Transverse colon (tissue), 4 donors: Measurements from ENCODE around the gene BCL11B. TPM values are rescaled to one million over a fixed set of nuclear protein-coding genes. Genes with fewer than 3 reads are reported as not detected.
A peak's percentile ranks its signal among the peaks of the same experiment; 100 is the strongest.

Experiments
- DNase-seq: peaks from one replicate; pipeline ENCODE4 v3.0.0-alpha.2; 2019
- H3K27ac ChIP-seq, 4 donors: fragments of 200-600 bp; sonication (generic); 2 replicates each; pipeline ENCODE4 v1.5.1; 2016 to 2018; ENCODE audit warnings: inconsistent platforms in 4 of 4
- H3K27me3 ChIP-seq: fragments of 200-600 bp; sonication (generic); 2 replicates; pipeline ENCODE4 v1.5.1; 2017; ENCODE audit warnings: inconsistent platforms
- H3K36me3 ChIP-seq, 4 donors: fragments of 200-600 bp; sonication (generic); 2 replicates each; pipeline ENCODE4 v1.5.1; 2017 to 2019; ENCODE audit warnings: inconsistent platforms in 4 of 4
- H3K4me1 ChIP-seq, 4 donors: fragments of 200-600 bp; sonication (generic); 2 replicates each; pipeline ENCODE4 v1.5.1; 2017 to 2020; ENCODE audit warnings: inconsistent platforms in 4 of 4
- H3K4me3 ChIP-seq, 4 donors: fragments of 200-600 bp; sonication (generic); 1 replicate in 1 of 4; 2 replicates in 3 of 4; pipeline versions ENCODE4 v1.5.1 to v1.6.1; 2017 to 2019; ENCODE audit warnings: inconsistent platforms in 4 of 4
- H3K9me3 ChIP-seq, 2 donors: fragments of 200-600 bp; sonication (generic); 2 replicates each; pipeline ENCODE4 v1.5.1; 2017 to 2019; ENCODE audit warnings: inconsistent platforms in 2 of 2
- EP300 ChIP-seq: sonication (generic); formaldehyde crosslinking; IDR thresholded peaks from one replicate; pipeline ENCODE4 v1.6.1; 2017; ENCODE audit warnings: antibody characterized with exemption, low read depth
- POLR2A ChIP-seq: fragments of 450-650 bp; IDR thresholded peaks from one replicate; pipeline ENCODE4 v1.6.1; 2016; ENCODE audit warnings: antibody characterized with exemption, mild to moderate bottlenecking, moderate library complexity
- POLR2AphosphoS5 ChIP-seq, 3 donors: sonication (generic); formaldehyde crosslinking; IDR thresholded peaks; one replicate each; pipeline ENCODE4 v1.6.1; 2016; ENCODE audit warnings: antibody characterized with exemption in 3 of 3
- WGBS, 2 donors: methylation state at CpG; one replicate each; pipeline ENCODE4 v1.1.5; 2018; ENCODE audit warnings: low coverage in 1 of 2; 5-methylcytosine and 5-hydroxymethylcytosine counted together
- in situ Hi-C, 4 donors: fragments of 200-750 bp; cut with MboI; loops; one replicate each; pipeline versions ENCODE4 v1.15.0 to v1.15.1; 2017; ENCODE audit warnings: low sequenced_read_pairs in 3 of 4, low pct_ligation_motif_present in 1 of 4, low pct_unique_long_range_greater_than_20kb in 1 of 4
- intact Hi-C: fragments of 100-400 bp; cut with DNase I; formaldehyde crosslinking; loops from one replicate; pipeline ENCODE4 v1.15.1; 2023; ENCODE audit warnings: low total_unique reads
- total RNA-seq, 4 donors: library from RNA; depleted of rRNA; stranded (reverse); fragments of >200 nt; gene quantifications; one replicate each; pipeline ENCODE4 v1.1.0, GENCODE V29; 2016
- TF ChIP-seq, protein P1 (sequence below), 5 experiments: fragments of 200-600 bp in 3 of 5; fragments of 450-650 bp in 2 of 5; sonication (generic) in 3 of 5; IDR thresholded peaks; 1 replicate in 2 of 5; 2 replicates in 3 of 5; pipeline ENCODE4 v1.5.1; 2016 to 2017; ENCODE audit warnings: antibody characterized with exemption in 5 of 5, inconsistent platforms in 3 of 5, mild to moderate bottlenecking in 2 of 5, moderate library complexity in 1 of 5

BCL11B gene
- total RNA-seq, 4 donors from 2014 or later = 0.37 to 4.8 (median 3.7) TPM

DNA sequence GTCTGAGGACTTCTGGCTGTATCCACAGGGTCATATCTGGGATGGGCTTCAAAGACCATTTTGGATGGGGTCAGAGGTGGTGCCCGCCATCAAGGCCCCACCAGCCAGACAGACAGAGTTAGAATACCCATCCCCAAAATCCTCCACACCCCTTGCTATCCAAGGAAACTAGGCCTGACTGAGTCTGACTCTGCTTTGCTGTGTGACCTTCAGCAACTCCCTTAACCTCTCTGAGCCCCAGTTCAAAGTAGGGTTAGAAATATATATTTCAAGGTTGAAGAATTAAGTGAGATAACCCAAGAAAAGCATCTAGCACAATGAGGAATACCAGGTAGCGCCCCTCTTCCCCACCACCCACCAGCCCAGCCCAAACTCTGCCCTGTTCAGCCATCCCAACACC, 20.3 kb downstream of the BCL11B start:
- H3K27ac ChIP-seq = no peak overlapping the region
- H3K27me3 ChIP-seq = peaks cover 15% of the 10 kb centered on the region
- TF ChIP-seq POLR2A = no peak
- no peak for TF ChIP-seq POLR2AphosphoS5 (IDR thresholded peaks at IDR 0.05)
- TF ChIP-seq EP300 = no peak
- TF ChIP-seq, protein P1, sequence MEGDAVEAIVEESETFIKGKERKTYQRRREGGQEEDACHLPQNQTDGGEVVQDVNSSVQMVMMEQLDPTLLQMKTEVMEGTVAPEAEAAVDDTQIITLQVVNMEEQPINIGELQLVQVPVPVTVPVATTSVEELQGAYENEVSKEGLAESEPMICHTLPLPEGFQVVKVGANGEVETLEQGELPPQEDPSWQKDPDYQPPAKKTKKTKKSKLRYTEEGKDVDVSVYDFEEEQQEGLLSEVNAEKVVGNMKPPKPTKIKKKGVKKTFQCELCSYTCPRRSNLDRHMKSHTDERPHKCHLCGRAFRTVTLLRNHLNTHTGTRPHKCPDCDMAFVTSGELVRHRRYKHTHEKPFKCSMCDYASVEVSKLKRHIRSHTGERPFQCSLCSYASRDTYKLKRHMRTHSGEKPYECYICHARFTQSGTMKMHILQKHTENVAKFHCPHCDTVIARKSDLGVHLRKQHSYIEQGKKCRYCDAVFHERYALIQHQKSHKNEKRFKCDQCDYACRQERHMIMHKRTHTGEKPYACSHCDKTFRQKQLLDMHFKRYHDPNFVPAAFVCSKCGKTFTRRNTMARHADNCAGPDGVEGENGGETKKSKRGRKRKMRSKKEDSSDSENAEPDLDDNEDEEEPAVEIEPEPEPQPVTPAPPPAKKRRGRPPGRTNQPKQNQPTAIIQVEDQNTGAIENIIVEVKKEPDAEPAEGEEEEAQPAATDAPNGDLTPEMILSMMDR (IDR thresholded peaks at IDR 0.05) = no peak
- in situ Hi-C loops = loop anchor here in 3 of 4 donors (25.0 kb wide), 3 partner anchors 1089 to 1264 kb away; no protein-coding TSS in a partner anchor
- no peak overlapping the region for H3K4me3 ChIP-seq
- H3K9me3 ChIP-seq = no peaks in the 10 kb centered on the region
- WGBS, 2 donors = 87 to 100% methylated on average over 1 to 2 of the region's 2 CpGs
- intact Hi-C loops = no loop called here
- no peaks in the 10 kb centered on the region for H3K36me3 ChIP-seq
- H3K4me1 ChIP-seq = peaks cover 0 to under 1% (median 0%) of the 10 kb centered on the region in 4 donors
- no peak for DNase-seq

DNA sequence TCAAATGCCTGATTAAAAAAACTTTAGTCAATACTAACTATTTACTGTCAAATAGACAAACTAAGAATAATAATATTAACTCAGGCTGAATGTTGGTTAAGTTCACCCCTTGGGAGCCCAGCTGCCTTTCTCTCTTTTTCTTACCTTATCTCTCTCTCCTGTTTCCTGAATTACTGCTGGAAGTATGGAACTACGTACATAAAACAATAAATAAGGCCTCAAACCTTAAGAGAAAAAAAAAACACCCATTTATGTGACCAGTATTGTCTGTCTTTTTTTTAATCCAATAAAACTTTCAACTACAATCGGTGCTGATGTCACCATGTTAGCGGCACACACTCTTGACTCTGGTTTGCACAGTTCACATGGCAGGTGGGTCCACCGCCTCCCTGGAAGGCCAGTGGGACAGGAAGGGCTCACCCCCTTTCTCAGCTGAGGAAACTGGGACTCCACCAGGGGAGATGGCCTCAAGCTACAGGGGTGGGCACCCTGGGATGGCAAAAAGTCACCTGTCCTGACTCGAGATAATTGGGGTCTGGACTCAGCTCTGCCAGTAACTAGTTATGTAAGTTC, 21.3 kb downstream of the BCL11B start:
- H3K4me3 ChIP-seq = no peak overlapping the region
- peaks cover 25% of the 10 kb centered on the region for H3K27me3 ChIP-seq

DNA sequence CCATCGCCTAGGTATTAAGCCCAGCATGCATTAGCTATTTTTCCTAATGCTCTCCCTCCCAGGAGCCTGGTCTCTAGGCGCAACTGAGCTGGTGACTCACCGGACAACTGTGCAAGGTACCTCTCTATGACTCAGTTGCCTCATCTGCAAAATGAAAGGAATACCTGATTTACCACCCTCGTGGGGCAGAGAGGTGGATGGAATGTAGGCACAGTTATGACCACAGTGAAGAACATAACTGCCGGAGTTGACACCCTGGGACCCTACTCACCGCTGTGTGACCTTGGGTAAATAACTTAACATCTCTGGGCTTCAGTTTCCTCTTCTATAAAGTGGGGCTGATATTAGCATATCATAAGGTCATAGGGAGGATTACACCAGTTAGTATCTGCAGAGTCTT, 22.6 kb downstream of the BCL11B start:
- H3K9me3 ChIP-seq = no peaks in the 10 kb centered on the region
- in situ Hi-C loops = no loop called here
- 89 to 100% methylated on average over 1 to 6 of the region's 6 CpGs for WGBS, 2 donors
- no peak overlapping the region for H3K4me3 ChIP-seq
- intact Hi-C loops = no loop called here
- peaks cover 0 to 13% (median 8%) of the 10 kb centered on the region in 4 donors for H3K4me1 ChIP-seq
- peaks cover 37% of the 10 kb centered on the region for H3K27me3 ChIP-seq
- H3K27ac ChIP-seq = peak overlapping the region in 1 of 4 donors; percentile 25
- DNase-seq = no peak
- H3K36me3 ChIP-seq = no peaks in the 10 kb centered on the region
- TF ChIP-seq, protein P1 (IDR thresholded peaks at IDR 0.05) = no peak
- no peak for TF ChIP-seq POLR2AphosphoS5 (IDR thresholded peaks at IDR 0.05)

More for the DNA sequence above, 21.3 kb downstream of the BCL11B start:
- H3K27ac ChIP-seq = no peak overlapping the region
- intact Hi-C loops (no loop called here), in situ Hi-C loops (loop anchor here in 3 of 4 donors (25.0 kb wide), 3 partner anchors 1088 to 1263 kb away; no protein-coding TSS in a partner anchor)
- WGBS, 2 donors = 39 to 71% methylated on average over 4 to 5 of the region's 5 CpGs
- H3K4me1 ChIP-seq = peaks cover 0 to 10% (median 6%) of the 10 kb centered on the region in 4 donors
- TF ChIP-seq, protein P1 (IDR thresholded peaks at IDR 0.05) = no peak
- TF ChIP-seq POLR2AphosphoS5 (IDR thresholded peaks at IDR 0.05) (no peak), POLR2A (no peak), EP300 (no peak)
- no peaks in the 10 kb centered on the region for H3K36me3 ChIP-seq
- no peaks in the 10 kb centered on the region for H3K9me3 ChIP-seq
- no peak for DNase-seq

DNA sequence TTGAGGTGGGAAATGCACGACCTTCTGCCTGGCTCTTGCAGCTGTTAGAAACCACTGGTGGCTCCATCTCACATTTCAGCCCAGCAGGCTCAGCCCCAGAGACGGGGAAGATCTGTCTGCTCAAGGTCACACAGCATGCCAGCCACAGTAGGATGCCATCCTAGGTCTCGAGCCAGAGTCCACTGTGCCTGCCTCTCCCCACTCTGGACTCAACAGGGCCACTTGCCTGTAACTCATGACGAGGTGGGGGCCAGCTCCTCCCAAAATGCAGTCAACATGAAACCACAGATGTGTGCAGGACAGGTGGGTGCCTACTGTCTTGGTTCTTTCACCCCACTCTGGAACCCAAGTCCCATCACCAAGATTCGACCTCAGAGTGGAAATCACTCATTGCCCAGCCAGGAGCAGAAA, 23.2 kb downstream of the BCL11B start:
- H3K27me3 ChIP-seq = peaks cover 37% of the 10 kb centered on the region
- intact Hi-C loops (no loop called here), in situ Hi-C loops (no loop called here)
- peaks cover 0 to 13% (median 8%) of the 10 kb centered on the region in 4 donors for H3K4me1 ChIP-seq
- no peaks in the 10 kb centered on the region for H3K36me3 ChIP-seq
- 75 to 78% methylated on average over 1 to 5 of the region's 5 CpGs for WGBS, 2 donors
- DNase-seq = no peak
- H3K27ac ChIP-seq = peak overlapping the region in 1 of 4 donors; percentile 25
- no peak overlapping the region for H3K4me3 ChIP-seq
- TF ChIP-seq POLR2A (no peak), POLR2AphosphoS5 (IDR thresholded peaks at IDR 0.05) (no peak), EP300 (no peak)
- TF ChIP-seq, protein P1 (IDR thresholded peaks at IDR 0.05) = no peak
- H3K9me3 ChIP-seq = no peaks in the 10 kb centered on the region
